Measurements from ENCODE around the gene CRHR1. TPM values are rescaled to one million over a fixed set of nuclear protein-coding genes. Genes with fewer than 3 reads are reported as not detected.

The CRHR1 gene
- total RNA-seq: not detected

DNA sequence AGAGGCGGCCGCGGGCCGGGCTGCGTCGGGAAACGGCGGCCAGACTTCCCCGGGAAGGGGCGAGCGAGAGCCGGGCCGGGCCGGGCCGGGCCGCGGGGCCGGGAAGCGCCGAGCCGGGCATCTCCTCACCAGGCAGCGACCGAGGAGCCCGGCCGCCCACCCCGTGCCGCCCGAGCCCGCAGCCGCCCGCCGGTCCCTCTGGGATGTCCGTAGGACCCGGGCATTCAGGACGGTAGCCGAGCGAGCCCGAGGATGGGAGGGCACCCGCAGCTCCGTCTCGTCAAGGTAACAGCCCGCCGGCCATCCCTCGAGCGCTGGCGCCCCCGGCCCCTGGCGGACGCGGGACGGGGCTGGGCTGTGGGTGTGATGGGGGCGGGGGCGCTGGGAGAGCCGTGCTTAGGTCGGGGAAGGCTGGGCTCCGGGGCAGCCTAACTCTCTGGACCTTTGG, at the start of gene CRHR1:
Gene CRHR1 (plus strand): TSS at position 28 of the 448 bp plus-strand sequence. CDS start 225 bp downstream, at position 253.
- peaks cover 2% of the 10 kb centered on the region for H3K4me1 Mint-ChIP-seq (ENCODE audit: low read depth)
- intact Hi-C loops (cut with micrococcal nuclease): no loop called here
- H3K4me3 Mint-ChIP-seq: peak within 1 kb of the TSS; percentile 63
- TF ChIP-seq, protein P1, sequence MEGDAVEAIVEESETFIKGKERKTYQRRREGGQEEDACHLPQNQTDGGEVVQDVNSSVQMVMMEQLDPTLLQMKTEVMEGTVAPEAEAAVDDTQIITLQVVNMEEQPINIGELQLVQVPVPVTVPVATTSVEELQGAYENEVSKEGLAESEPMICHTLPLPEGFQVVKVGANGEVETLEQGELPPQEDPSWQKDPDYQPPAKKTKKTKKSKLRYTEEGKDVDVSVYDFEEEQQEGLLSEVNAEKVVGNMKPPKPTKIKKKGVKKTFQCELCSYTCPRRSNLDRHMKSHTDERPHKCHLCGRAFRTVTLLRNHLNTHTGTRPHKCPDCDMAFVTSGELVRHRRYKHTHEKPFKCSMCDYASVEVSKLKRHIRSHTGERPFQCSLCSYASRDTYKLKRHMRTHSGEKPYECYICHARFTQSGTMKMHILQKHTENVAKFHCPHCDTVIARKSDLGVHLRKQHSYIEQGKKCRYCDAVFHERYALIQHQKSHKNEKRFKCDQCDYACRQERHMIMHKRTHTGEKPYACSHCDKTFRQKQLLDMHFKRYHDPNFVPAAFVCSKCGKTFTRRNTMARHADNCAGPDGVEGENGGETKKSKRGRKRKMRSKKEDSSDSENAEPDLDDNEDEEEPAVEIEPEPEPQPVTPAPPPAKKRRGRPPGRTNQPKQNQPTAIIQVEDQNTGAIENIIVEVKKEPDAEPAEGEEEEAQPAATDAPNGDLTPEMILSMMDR (IDR thresholded peaks at IDR 0.05): no peak
- ChIA-PET CTCF (interaction anchor here (0.7 to 1.1 kb wide), 3 partner anchors 13 to 416 kb away, joined by 3 to 5 read pairs (median 4); no protein-coding TSS in a partner anchor), POLR2A (no interaction called here)
- no peaks in the 10 kb centered on the region for H3K36me3 Mint-ChIP-seq (ENCODE audit: low read depth)
- H3K27ac Mint-ChIP-seq: no peak within 1 kb of the TSS
- peaks cover 64% of the 10 kb centered on the region for H3K27me3 Mint-ChIP-seq
- H3K9me3 Mint-ChIP-seq: no peaks in the 10 kb centered on the region
- ATAC-seq (peak; percentile 9), DNase-seq (no peak)

DNA sequence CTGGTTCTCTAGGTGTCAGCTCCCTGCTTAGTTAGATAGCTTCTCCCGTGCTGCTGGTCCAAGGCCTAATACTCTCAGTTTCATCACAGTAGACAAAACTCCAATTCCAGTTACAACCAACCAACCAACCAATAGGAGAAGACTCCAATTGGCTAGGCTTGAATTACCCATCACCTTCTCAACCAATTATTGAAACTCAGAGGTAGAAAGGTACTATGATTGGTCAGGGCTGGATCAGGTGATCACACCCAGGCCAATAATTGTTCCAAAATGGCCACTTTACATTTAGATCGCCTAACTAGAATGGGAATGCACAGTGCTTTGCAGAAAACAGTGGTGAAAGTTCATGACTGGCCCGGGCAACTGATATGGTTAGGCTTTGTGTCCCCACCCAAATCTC, 49.5 kb upstream of the CRHR1 start:
- Mint-ChIP-seq H3K9me3 (peaks cover 15% of the 10 kb centered on the region), H3K27me3 (peaks cover 16% of the 10 kb centered on the region), H3K36me3 (ENCODE audit: low read depth) (no peaks in the 10 kb centered on the region), H3K27ac (no peak overlapping the region), H3K4me3 (no peak overlapping the region), H3K4me1 (ENCODE audit: low read depth) (no peaks in the 10 kb centered on the region)
- ChIA-PET POLR2A (no interaction called here), CTCF (no interaction called here)
- intact Hi-C loops (cut with micrococcal nuclease): no loop called here
- no peak for DNase-seq
- ATAC-seq: no peak
- TF ChIP-seq, protein P1 (IDR thresholded peaks at IDR 0.05): no peak

DNA sequence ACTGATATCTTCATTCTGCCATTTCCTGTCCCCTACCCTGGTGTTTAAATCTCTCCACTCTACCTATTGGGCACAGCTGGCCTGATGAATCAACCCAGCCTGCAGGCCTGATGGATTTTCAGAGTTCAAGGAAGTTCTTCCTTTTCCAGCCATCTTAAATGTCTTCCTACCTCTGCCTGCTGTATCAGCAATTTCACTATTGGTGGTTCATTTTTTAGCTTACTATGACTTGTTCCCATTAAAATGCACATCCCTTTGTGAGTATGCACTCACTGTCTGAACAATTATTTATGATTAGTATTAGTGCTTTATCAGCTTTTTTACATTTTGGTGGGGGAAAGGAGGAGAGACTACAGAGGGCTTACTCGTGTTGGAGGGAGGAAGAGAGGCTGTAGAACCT, 48.6 kb upstream of the CRHR1 start:
- no peaks in the 10 kb centered on the region for H3K4me1 Mint-ChIP-seq (ENCODE audit: low read depth)
- CTCF ChIA-PET: no interaction called here

DNA sequence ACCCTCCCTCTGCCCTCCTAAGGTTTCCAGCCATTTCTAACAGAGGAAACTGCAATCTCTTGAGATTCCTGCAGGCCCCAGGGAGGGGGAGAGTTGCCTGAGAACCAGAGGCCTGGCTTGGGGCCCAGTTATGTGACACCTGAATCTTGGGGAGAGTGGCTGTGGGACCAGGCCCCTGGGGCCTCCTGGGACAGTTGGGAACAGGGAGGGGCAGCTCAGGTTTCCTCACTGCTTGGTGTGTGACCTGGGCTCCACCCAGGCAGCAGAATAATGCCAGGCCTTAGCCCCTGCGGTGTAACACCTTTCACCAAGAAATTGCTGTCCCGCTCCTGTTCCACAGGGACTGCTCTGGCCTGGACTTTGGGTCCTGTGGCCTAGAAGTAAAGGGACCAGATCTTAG, 44.3 kb upstream of the CRHR1 start:
- ChIA-PET POLR2A (no interaction called here), CTCF (interaction anchor here (0.9 kb wide), 1 partner anchor 43 kb away, joined by 3 read pairs; no protein-coding TSS in a partner anchor)
- no peaks in the 10 kb centered on the region for H3K4me1 Mint-ChIP-seq (ENCODE audit: low read depth)
- peaks cover 11% of the 10 kb centered on the region for H3K27me3 Mint-ChIP-seq
- no peak for ATAC-seq
- no peak overlapping the region for H3K4me3 Mint-ChIP-seq
- no peaks in the 10 kb centered on the region for H3K9me3 Mint-ChIP-seq
- TF ChIP-seq, protein P1 (IDR thresholded peaks at IDR 0.05): no peak
- H3K27ac Mint-ChIP-seq: no peak overlapping the region
- no peak for DNase-seq
- H3K36me3 Mint-ChIP-seq (ENCODE audit: low read depth): no peaks in the 10 kb centered on the region
- intact Hi-C loops (cut with micrococcal nuclease): no loop called here

More for the DNA sequence above, 48.6 kb upstream of the CRHR1 start:
- Mint-ChIP-seq H3K36me3 (ENCODE audit: low read depth) (no peaks in the 10 kb centered on the region), H3K9me3 (peaks cover 10% of the 10 kb centered on the region), H3K27ac (no peak overlapping the region), H3K4me3 (no peak overlapping the region), H3K27me3 (peaks cover 16% of the 10 kb centered on the region)
- POLR2A ChIA-PET: no interaction called here
- TF ChIP-seq, protein P1 (IDR thresholded peaks at IDR 0.05): no peak
- no peak for ATAC-seq
- no peak for DNase-seq
- intact Hi-C loops (cut with micrococcal nuclease): no loop called here

DNA sequence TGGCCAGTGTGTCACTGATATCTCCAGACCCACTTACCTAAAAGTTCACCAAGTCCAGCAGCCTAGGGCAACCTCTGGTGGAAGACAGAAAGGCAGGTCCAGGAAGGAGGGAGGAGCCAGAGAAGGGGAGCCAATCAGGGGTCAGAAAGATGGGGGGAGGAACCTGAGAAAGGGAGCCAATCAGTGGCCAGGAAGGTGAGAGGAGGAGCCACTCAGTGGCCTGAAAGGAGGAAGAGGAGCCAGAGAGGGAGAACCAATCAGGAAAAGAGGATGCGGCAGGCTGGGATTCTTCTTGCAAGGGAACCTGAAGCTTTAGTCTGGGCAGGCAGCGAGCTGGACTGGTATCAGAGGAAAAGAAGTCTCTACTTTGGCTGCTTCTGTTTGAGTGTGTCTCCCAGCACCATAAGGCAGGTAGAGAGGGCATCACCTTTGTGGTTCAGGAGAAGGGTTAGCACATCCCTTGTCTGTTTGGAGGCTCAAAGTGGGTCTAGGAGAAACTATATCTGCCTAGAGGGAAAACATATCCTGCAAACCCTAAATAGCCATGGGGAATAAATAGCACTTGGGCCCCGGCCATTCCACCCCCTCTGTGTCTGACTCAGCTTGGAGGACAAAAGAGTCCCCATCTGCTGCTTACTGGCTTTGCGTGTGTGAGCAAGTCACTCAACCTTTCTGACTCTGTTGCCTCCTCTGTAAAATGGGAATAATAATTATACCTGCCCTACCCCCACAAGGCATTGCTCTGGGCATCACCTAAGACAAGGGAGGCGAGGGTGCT, 43.4 kb upstream of the CRHR1 start:
- DNase-seq (peak; percentile 55), ATAC-seq (peak; percentile 91)
- H3K27me3 Mint-ChIP-seq: peaks cover 13% of the 10 kb centered on the region
- H3K4me3 Mint-ChIP-seq: no peak overlapping the region
- H3K4me1 Mint-ChIP-seq (ENCODE audit: low read depth): no peaks in the 10 kb centered on the region
- TF ChIP-seq, protein P1 (IDR thresholded peaks at IDR 0.05): no peak
- ChIA-PET POLR2A (no interaction called here), CTCF (no interaction called here)
- no peak overlapping the region for H3K27ac Mint-ChIP-seq
- intact Hi-C loops (cut with micrococcal nuclease): no loop called here
- H3K9me3 Mint-ChIP-seq: no peaks in the 10 kb centered on the region
- no peaks in the 10 kb centered on the region for H3K36me3 Mint-ChIP-seq (ENCODE audit: low read depth)
